ENCODE results near the gene BTBD18. TPM values are rescaled to one million over a fixed set of nuclear protein-coding genes. Genes with fewer than 3 reads are reported as not detected.
"Not testable (repeated sequence)": the region's sequence is repeated elsewhere in the genome, so short reads cannot be mapped to it uniquely, and the experiment has no call there.

BTBD18 gene
- total RNA-seq, 2 experiments from 2014 or later: not detected

- H3K36me3 Mint-ChIP-seq (ENCODE audit: low read depth): peaks cover 12% of the 10 kb centered on the region
- ChIA-PET CTCF (interaction anchor here (0.6 to 2.7 kb wide), 9 partner anchors 8 to 120 kb away, joined by 3 to 9 read pairs (median 4); no protein-coding TSS in a partner anchor), POLR2A (interaction anchor here (0.6 to 0.9 kb wide), 2 partner anchors 29 to 40 kb away, joined by 3 to 4 read pairs; partner anchors contain the start of gene SELENOH)
- no peaks in the 10 kb centered on the region for H3K27me3 Mint-ChIP-seq
- peak within 1 kb of the TSS; percentile 93 for H3K27ac Mint-ChIP-seq
- H3K4me1 Mint-ChIP-seq: peaks cover 48% of the 10 kb centered on the region
- no peaks in the 10 kb centered on the region for H3K9me3 Mint-ChIP-seq
- peak within 1 kb of the TSS; percentile 92 for H3K4me3 Mint-ChIP-seq
- peak; percentile 94 for DNase-seq
Measured at GRCh38 chr11:57712256-57713150, 39.1 kb downstream of the BTBD18 start, which contains the start of gene TMX2. TMX2 (plus strand) TSS chr11:57712593; CDS start chr11:57712619, 26 bp downstream.

GRCh38 chr11:57711414-57712255 lies 40.0 kb downstream of the BTBD18 start, which contains the start of gene MED19:
MED19 (minus strand) TSS chr11:57712215; CDS start chr11:57712179, 36 bp downstream.
- peak; percentile 86 for DNase-seq
- Mint-ChIP-seq H3K9me3 (no peaks in the 10 kb centered on the region), H3K36me3 (ENCODE audit: low read depth) (peaks cover 12% of the 10 kb centered on the region), H3K4me1 (peaks cover 48% of the 10 kb centered on the region), H3K27me3 (no peaks in the 10 kb centered on the region), H3K4me3 (peak within 1 kb of the TSS; percentile 92), H3K27ac (peak within 1 kb of the TSS; percentile 93)
- ChIA-PET POLR2A (interaction anchor here (0.6 to 0.9 kb wide), 2 partner anchors 30 to 39 kb away, joined by 3 to 4 read pairs; partner anchors contain the start of gene SELENOH), CTCF (interaction anchor here (0.7 to 2.7 kb wide), 5 partner anchors 9 to 119 kb away, joined by 3 to 9 read pairs (median 5); no protein-coding TSS in a partner anchor)

- H3K4me1 Mint-ChIP-seq: peaks cover 48% of the 10 kb centered on the region
Measured at GRCh38 chr11:57709802-57710367, 41.7 kb downstream of the BTBD18 start.

GRCh38 chr11:57705432-57705831 lies 46.2 kb downstream of the BTBD18 start:
- not testable (repeated sequence) for H3K9me3 Mint-ChIP-seq, H3K27ac Mint-ChIP-seq, DNase-seq, H3K4me3 Mint-ChIP-seq, H3K27me3 Mint-ChIP-seq
- Mint-ChIP-seq H3K36me3 (ENCODE audit: low read depth) (peaks cover 26% of the 10 kb centered on the region), H3K4me1 (peaks cover 18% of the 10 kb centered on the region)
- ChIA-PET POLR2A (interaction anchor here (0.7 kb wide), 1 partner anchor 52 kb away, joined by 7 read pairs; no protein-coding TSS in a partner anchor), CTCF (interaction anchor here (1.4 to 1.8 kb wide), 2 partner anchors 17 to 30 kb away, joined by 3 to 4 read pairs; no protein-coding TSS in a partner anchor)

More at GRCh38 chr11:57709802-57710367, 41.7 kb downstream of the BTBD18 start:
- no peak for DNase-seq
- ChIA-PET CTCF (interaction anchor here (1.1 to 2.2 kb wide), 2 partner anchors 8 to 22 kb away, joined by 4 to 5 read pairs; no protein-coding TSS in a partner anchor), POLR2A (no interaction called here)
- no peak overlapping the region for H3K27ac Mint-ChIP-seq
- no peak overlapping the region for H3K4me3 Mint-ChIP-seq
- H3K27me3 Mint-ChIP-seq: no peaks in the 10 kb centered on the region
- peaks cover 10% of the 10 kb centered on the region for H3K36me3 Mint-ChIP-seq (ENCODE audit: low read depth)
- no peaks in the 10 kb centered on the region for H3K9me3 Mint-ChIP-seq

GRCh38 chr11:57704932-57705331 lies 46.7 kb downstream of the BTBD18 start:
- Mint-ChIP-seq H3K9me3 (no peaks in the 10 kb centered on the region), H3K36me3 (ENCODE audit: low read depth) (peaks cover 28% of the 10 kb centered on the region), H3K27me3 (no peaks in the 10 kb centered on the region), H3K27ac (peak overlapping the region; percentile 7), H3K4me3 (no peak overlapping the region), H3K4me1 (peaks cover 15% of the 10 kb centered on the region)
- CTCF ChIA-PET: interaction anchor here (0.9 to 1.8 kb wide), 2 partner anchors 30 to 61 kb away, joined by 4 read pairs; no protein-coding TSS in a partner anchor
- POLR2A ChIA-PET: interaction anchor here (0.7 kb wide), 1 partner anchor 53 kb away, joined by 7 read pairs; no protein-coding TSS in a partner anchor
- DNase-seq: no peak

- ChIA-PET POLR2A (no interaction called here), CTCF (interaction anchor here (0.7 kb wide), 1 partner anchor 341 kb away, joined by 3 read pairs; no protein-coding TSS in a partner anchor)
- DNase-seq: no peak
- peaks cover 36% of the 10 kb centered on the region for H3K36me3 Mint-ChIP-seq (ENCODE audit: low read depth)
- H3K27ac Mint-ChIP-seq: no peak overlapping the region
- H3K4me3 Mint-ChIP-seq: no peak overlapping the region
- peaks cover 4% of the 10 kb centered on the region for H3K4me1 Mint-ChIP-seq
- no peaks in the 10 kb centered on the region for H3K27me3 Mint-ChIP-seq
- no peaks in the 10 kb centered on the region for H3K9me3 Mint-ChIP-seq
Measured at GRCh38 chr11:57703341-57703740, 48.3 kb downstream of the BTBD18 start.

GRCh38 chr11:57700425-57700824 lies 51.2 kb downstream of the BTBD18 start:
- H3K27ac Mint-ChIP-seq: no peak overlapping the region
- DNase-seq: no peak
- no peaks in the 10 kb centered on the region for H3K9me3 Mint-ChIP-seq
- no peaks in the 10 kb centered on the region for H3K27me3 Mint-ChIP-seq
- H3K4me1 Mint-ChIP-seq: no peaks in the 10 kb centered on the region
- ChIA-PET CTCF (interaction anchor here (1.0 to 1.5 kb wide), 2 partner anchors 24 to 100 kb away, joined by 3 read pairs; no protein-coding TSS in a partner anchor), POLR2A (no interaction called here)
- no peak overlapping the region for H3K4me3 Mint-ChIP-seq
- peaks cover 48% of the 10 kb centered on the region for H3K36me3 Mint-ChIP-seq (ENCODE audit: low read depth)

DNA sequence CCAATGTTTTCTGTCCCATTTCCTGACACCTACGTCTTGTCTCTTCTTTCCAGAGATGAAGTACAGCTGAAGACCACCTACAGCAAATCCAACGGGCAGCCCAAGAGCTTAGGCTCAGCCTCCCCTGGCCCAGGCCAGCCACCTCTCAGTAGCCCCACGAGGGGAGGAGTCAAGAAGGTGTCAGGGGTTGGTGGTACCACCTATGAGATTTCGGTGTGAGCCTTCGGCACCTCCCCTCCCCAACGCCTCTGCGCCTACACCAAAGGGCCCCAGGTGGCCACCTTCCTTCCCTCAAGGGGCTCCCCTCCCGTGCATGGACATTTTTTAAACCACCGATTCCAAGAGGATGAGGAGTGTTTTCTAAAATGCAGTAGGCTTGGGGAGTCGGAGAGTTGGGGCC lies 51.8 kb downstream of the BTBD18 start:
- Mint-ChIP-seq H3K4me1 (no peaks in the 10 kb centered on the region), H3K4me3 (no peak overlapping the region), H3K36me3 (ENCODE audit: low read depth) (peaks cover 48% of the 10 kb centered on the region), H3K9me3 (no peaks in the 10 kb centered on the region), H3K27me3 (no peaks in the 10 kb centered on the region), H3K27ac (no peak overlapping the region)
- ChIA-PET CTCF (interaction anchor here (1.0 to 1.5 kb wide), 2 partner anchors 24 to 101 kb away, joined by 3 read pairs; no protein-coding TSS in a partner anchor), POLR2A (no interaction called here)
- DNase-seq: no peak

GRCh38 chr11:57698843-57699365 lies 52.7 kb downstream of the BTBD18 start:
- no peak overlapping the region for H3K4me3 Mint-ChIP-seq
- ChIA-PET CTCF (interaction anchor here (1.3 kb wide), 2 partner anchors 10 to 26 kb away, joined by 4 to 5 read pairs; no protein-coding TSS in a partner anchor), POLR2A (no interaction called here)
- H3K27ac Mint-ChIP-seq: no peak overlapping the region
- no peak for DNase-seq
- no peaks in the 10 kb centered on the region for H3K9me3 Mint-ChIP-seq
- H3K27me3 Mint-ChIP-seq: no peaks in the 10 kb centered on the region
- peaks cover 42% of the 10 kb centered on the region for H3K36me3 Mint-ChIP-seq (ENCODE audit: low read depth)
- H3K4me1 Mint-ChIP-seq: no peaks in the 10 kb centered on the region
